ENCODE results near the gene B3GNT7.

Gene B3GNT7

GRCh38 chr2:231382116-231382515 is 13.4 kb upstream of the B3GNT7 start:
- Histone ChIP-seq H3K4me2 (ENCODE audit: low read depth, low read length, poor library complexity, severe bottlenecking) (no peak overlapping the region), H3K9me3 (ENCODE audit: insufficient read depth, low read length) (peaks cover 9% of the 10 kb centered on the region; the same call in 1 of the 2 replicates), H3K27ac (ENCODE audit: low read depth, low read length) (no peak overlapping the region), H3K27me3 (ENCODE audit: low read length) (no peaks in the 10 kb centered on the region), H3K79me2 (ENCODE audit: insufficient read depth, low read length) (no peaks in the 10 kb centered on the region), H3K9ac (ENCODE audit: low read length) (no peak overlapping the region), H3K36me3 (ENCODE audit: low read length) (no peaks in the 10 kb centered on the region), H4K20me1 (ENCODE audit: low read depth, low read length) (no peaks in the 10 kb centered on the region), H3K9me2 (replicated peaks; ENCODE audit: insufficient read depth, low read length) (no peaks in the 10 kb centered on the region), H3K4me3 (ENCODE audit: insufficient read depth, low read length, poor library complexity, severe bottlenecking) (no peak overlapping the region), H2AFZ (ENCODE audit: low read depth, low read length, severe bottlenecking) (no peak overlapping the region), H3F3A (ENCODE audit: insufficient read depth) (no peaks in the 10 kb centered on the region)
- no peak for TF ChIP-seq EZH2phosphoT487 (conservative IDR thresholded peaks at IDR 0.05; ENCODE audit: low read length)
- no peak for TF ChIP-seq CTCF (IDR thresholded peaks at IDR 0.05; ENCODE audit: insufficient read depth, low read length, poor library complexity, severe bottlenecking)

- Histone ChIP-seq H3K4me3 (ENCODE audit: insufficient read depth, low read length, poor library complexity, severe bottlenecking) (no peak overlapping the region), H4K20me1 (ENCODE audit: low read depth, low read length) (no peaks in the 10 kb centered on the region), H3K27me3 (ENCODE audit: low read length) (no peaks in the 10 kb centered on the region), H3K9me2 (replicated peaks; ENCODE audit: insufficient read depth, low read length) (no peaks in the 10 kb centered on the region), H3K27ac (ENCODE audit: low read depth, low read length) (no peak overlapping the region), H2AFZ (ENCODE audit: low read depth, low read length, severe bottlenecking) (no peak overlapping the region), H3K4me2 (ENCODE audit: low read depth, low read length, poor library complexity, severe bottlenecking) (no peak overlapping the region), H3F3A (ENCODE audit: insufficient read depth) (no peaks in the 10 kb centered on the region), H3K9me3 (ENCODE audit: insufficient read depth, low read length) (peaks cover 9% of the 10 kb centered on the region; the same call in 1 of the 2 replicates), H3K9ac (ENCODE audit: low read length) (no peak overlapping the region), H3K36me3 (ENCODE audit: low read length) (no peaks in the 10 kb centered on the region), H3K79me2 (ENCODE audit: insufficient read depth, low read length) (no peaks in the 10 kb centered on the region)
- TF ChIP-seq CTCF (IDR thresholded peaks at IDR 0.05; ENCODE audit: insufficient read depth, low read length, poor library complexity, severe bottlenecking) (no peak), EZH2phosphoT487 (conservative IDR thresholded peaks at IDR 0.05; ENCODE audit: low read length) (no peak)
These were observed 11.9 kb upstream of the B3GNT7 start for GRCh38 chr2:231383416-231384108.

GRCh38 chr2:231384109-231384435 is 11.4 kb upstream of the B3GNT7 start:
- TF ChIP-seq CTCF (IDR thresholded peaks at IDR 0.05; ENCODE audit: insufficient read depth, low read length, poor library complexity, severe bottlenecking) (no peak), EZH2phosphoT487 (conservative IDR thresholded peaks at IDR 0.05; ENCODE audit: low read length) (no peak)
- Histone ChIP-seq H3K4me2 (ENCODE audit: low read depth, low read length, poor library complexity, severe bottlenecking) (no peak overlapping the region), H2AFZ (ENCODE audit: low read depth, low read length, severe bottlenecking) (no peak overlapping the region), H3K27me3 (ENCODE audit: low read length) (no peaks in the 10 kb centered on the region), H3K27ac (ENCODE audit: low read depth, low read length) (no peak overlapping the region), H3F3A (ENCODE audit: insufficient read depth) (no peaks in the 10 kb centered on the region), H3K36me3 (ENCODE audit: low read length) (no peaks in the 10 kb centered on the region), H3K9ac (ENCODE audit: low read length) (no peak overlapping the region), H3K9me2 (replicated peaks; ENCODE audit: insufficient read depth, low read length) (no peaks in the 10 kb centered on the region), H3K4me3 (ENCODE audit: insufficient read depth, low read length, poor library complexity, severe bottlenecking) (no peak overlapping the region), H4K20me1 (ENCODE audit: low read depth, low read length) (no peaks in the 10 kb centered on the region), H3K9me3 (ENCODE audit: insufficient read depth, low read length) (peaks cover 9% of the 10 kb centered on the region; the same call in 1 of the 2 replicates), H3K79me2 (ENCODE audit: insufficient read depth, low read length) (no peaks in the 10 kb centered on the region)
